ENCODE results near the gene GMCL1. TPM values are rescaled to one million over a fixed set of nuclear protein-coding genes. Genes with fewer than 3 reads are reported as not detected.

The GMCL1 gene
- total RNA-seq, 1 experiment from 2014 or later, result 20.8 TPM

DNA sequence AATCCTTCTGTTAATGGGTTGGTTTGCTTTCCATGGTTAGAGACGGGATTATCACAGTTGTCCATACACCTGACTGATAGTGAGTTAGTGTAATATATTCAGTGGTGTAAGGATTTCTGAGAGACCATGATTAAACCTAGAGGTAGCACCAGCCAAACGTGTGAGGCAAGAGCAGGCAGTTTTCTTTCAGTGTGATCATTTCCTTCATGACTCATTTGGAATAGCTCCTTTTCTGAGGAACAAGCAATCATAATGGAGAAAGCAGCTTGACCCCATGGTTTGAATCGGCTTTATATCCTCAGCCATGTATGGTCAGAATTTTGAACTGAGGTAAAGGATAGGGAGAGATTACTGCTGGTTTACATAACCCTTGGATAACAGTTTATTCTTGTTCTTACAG, 88.4 kb downstream of the GMCL1 start:
- H3K36me3 ChIP-seq (ENCODE audit: insufficient read depth, low read length, poor library complexity, severe bottlenecking), result no peaks in the 10 kb centered on the region
- intact Hi-C loops (cut with micrococcal nuclease; ENCODE audit: unreplicated experiment), result no loop called here
- no peaks in the 10 kb centered on the region for H3K27me3 ChIP-seq (replicated peaks; ENCODE audit: insufficient read depth, low read depth, low read length, poor library complexity)
- H3K4me3 ChIP-seq (ENCODE audit: low read depth, low read length, poor library complexity, severe bottlenecking), result no peak overlapping the region
- no peak overlapping the region for H3K27ac ChIP-seq (ENCODE audit: low read depth, low read length, poor library complexity, severe bottlenecking)
- ChIA-PET POLR2A (ENCODE audit: low non-redundant PET) (no interaction called here), CTCF (no interaction called here)
- DNase-seq (ENCODE audit: low spot score), result no peak
- H3K4me1 ChIP-seq (ENCODE audit: insufficient read depth, low read length, poor library complexity, severe bottlenecking), result no peaks in the 10 kb centered on the region
- no peaks in the 10 kb centered on the region for H3K9me3 ChIP-seq (ENCODE audit: low read depth, low read length, poor library complexity, severe bottlenecking)
- BruUV-seq (replicated peaks), result no TSS peak
- TF ChIP-seq EZH2 (IDR thresholded peaks at IDR 0.05; ENCODE audit: borderline replicate concordance, low read depth, low read length, poor library complexity, severe bottlenecking), result no peak

DNA sequence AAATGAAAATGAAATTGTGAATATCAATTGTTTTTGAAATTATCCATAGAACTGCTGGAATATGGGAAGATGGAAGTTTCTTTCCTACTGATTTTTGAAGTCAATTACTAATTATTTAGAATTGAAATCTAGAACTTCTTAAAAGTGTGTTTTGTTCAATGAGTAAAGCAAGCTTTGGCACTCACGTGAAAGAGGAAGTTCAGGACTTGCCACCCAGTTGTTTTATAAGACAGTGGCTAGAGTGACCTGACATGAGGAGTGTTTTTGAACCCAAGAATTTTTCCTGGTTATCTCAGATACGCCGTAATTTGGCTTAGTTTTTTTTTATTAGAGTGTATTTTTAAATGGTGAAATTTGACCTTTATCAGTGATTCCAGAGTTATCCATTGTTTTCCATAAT, 88.9 kb downstream of the GMCL1 start:
- ChIA-PET POLR2A (ENCODE audit: low non-redundant PET) (no interaction called here), CTCF (no interaction called here)
- no peaks in the 10 kb centered on the region for H3K9me3 ChIP-seq (ENCODE audit: low read depth, low read length, poor library complexity, severe bottlenecking)
- no peak for TF ChIP-seq EZH2 (IDR thresholded peaks at IDR 0.05; ENCODE audit: borderline replicate concordance, low read depth, low read length, poor library complexity, severe bottlenecking)
- TF ChIP-seq, protein P1, sequence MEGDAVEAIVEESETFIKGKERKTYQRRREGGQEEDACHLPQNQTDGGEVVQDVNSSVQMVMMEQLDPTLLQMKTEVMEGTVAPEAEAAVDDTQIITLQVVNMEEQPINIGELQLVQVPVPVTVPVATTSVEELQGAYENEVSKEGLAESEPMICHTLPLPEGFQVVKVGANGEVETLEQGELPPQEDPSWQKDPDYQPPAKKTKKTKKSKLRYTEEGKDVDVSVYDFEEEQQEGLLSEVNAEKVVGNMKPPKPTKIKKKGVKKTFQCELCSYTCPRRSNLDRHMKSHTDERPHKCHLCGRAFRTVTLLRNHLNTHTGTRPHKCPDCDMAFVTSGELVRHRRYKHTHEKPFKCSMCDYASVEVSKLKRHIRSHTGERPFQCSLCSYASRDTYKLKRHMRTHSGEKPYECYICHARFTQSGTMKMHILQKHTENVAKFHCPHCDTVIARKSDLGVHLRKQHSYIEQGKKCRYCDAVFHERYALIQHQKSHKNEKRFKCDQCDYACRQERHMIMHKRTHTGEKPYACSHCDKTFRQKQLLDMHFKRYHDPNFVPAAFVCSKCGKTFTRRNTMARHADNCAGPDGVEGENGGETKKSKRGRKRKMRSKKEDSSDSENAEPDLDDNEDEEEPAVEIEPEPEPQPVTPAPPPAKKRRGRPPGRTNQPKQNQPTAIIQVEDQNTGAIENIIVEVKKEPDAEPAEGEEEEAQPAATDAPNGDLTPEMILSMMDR (conservative IDR thresholded peaks at IDR 0.05; ENCODE audit: low read depth, low read length), result no peak
- H3K27me3 ChIP-seq (replicated peaks; ENCODE audit: insufficient read depth, low read depth, low read length, poor library complexity), result no peaks in the 10 kb centered on the region
- BruUV-seq (replicated peaks), result no TSS peak
- H3K36me3 ChIP-seq (ENCODE audit: insufficient read depth, low read length, poor library complexity, severe bottlenecking), result no peaks in the 10 kb centered on the region
- intact Hi-C loops (cut with micrococcal nuclease; ENCODE audit: unreplicated experiment), result no loop called here
- H3K4me3 ChIP-seq (ENCODE audit: low read depth, low read length, poor library complexity, severe bottlenecking), result no peak overlapping the region
- no peak overlapping the region for H3K27ac ChIP-seq (ENCODE audit: low read depth, low read length, poor library complexity, severe bottlenecking)
- DNase-seq (ENCODE audit: low spot score), result no peak
- H3K4me1 ChIP-seq (ENCODE audit: insufficient read depth, low read length, poor library complexity, severe bottlenecking), result no peaks in the 10 kb centered on the region

DNA sequence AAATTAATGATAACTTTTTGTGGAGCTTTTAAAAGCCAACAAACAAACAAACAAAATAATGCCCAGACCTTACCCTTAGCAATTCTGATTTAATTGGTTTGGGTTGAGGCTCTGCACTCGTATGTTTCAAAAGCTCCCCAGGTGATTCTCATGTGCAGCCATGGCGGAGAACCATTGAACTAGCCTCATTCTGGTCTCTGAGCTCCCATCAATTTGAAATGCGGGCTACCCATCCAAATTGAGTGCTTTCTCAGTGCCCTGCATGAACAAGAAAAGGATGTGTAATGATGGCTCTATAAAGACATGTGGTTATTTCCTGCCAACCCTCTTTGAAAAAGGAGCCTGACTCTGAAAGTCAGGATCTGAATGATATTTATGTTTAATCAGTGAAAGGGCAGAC, 93.7 kb downstream of the GMCL1 start:
- Histone ChIP-seq H3K27ac (ENCODE audit: low read depth, low read length, poor library complexity, severe bottlenecking) (no peak overlapping the region), H3K4me3 (ENCODE audit: low read depth, low read length, poor library complexity, severe bottlenecking) (no peak overlapping the region), H3K27me3 (replicated peaks; ENCODE audit: insufficient read depth, low read depth, low read length, poor library complexity) (no peaks in the 10 kb centered on the region), H3K4me1 (ENCODE audit: insufficient read depth, low read length, poor library complexity, severe bottlenecking) (no peaks in the 10 kb centered on the region), H3K36me3 (ENCODE audit: insufficient read depth, low read length, poor library complexity, severe bottlenecking) (no peaks in the 10 kb centered on the region), H3K9me3 (ENCODE audit: low read depth, low read length, poor library complexity, severe bottlenecking) (no peaks in the 10 kb centered on the region)
- ChIA-PET CTCF (no interaction called here), POLR2A (ENCODE audit: low non-redundant PET) (no interaction called here)
- no TSS peak for BruUV-seq (replicated peaks)
- TF ChIP-seq, protein P1 (conservative IDR thresholded peaks at IDR 0.05; ENCODE audit: low read depth, low read length), result no peak
- TF ChIP-seq EZH2 (IDR thresholded peaks at IDR 0.05; ENCODE audit: borderline replicate concordance, low read depth, low read length, poor library complexity, severe bottlenecking), result no peak
- intact Hi-C loops (cut with micrococcal nuclease; ENCODE audit: unreplicated experiment), result no loop called here
- no peak for DNase-seq (ENCODE audit: low spot score)

DNA sequence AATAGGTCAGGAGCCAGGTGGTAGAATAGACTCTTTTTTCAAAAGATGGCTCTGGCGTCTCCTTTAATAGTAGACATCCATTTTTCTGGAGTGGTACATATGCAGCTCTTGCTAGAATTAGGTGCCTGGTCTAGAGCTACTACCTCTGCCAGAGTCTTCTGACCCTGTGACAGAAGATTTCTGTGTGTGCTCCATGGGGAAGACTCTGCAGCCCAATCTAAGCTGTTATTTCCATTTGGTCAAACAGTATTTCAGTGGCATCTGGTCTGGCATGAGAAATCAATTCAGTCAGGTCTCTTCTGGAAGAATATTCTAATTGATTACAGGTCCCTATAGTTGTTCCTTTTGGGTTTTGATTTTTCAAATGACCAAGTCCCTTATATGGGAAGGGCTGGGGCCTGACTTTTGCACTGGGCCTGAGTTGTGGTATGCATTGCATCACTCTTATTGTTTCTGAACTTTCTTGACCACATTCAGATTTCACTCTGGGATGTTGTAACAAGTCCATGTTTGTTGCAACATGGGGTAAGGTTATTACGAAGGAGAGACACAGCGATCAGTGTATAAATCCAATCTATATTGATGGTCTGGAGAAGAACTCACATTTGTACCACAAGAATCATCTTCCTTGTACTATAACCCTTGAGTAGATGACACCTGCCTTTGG, 97.5 kb downstream of the GMCL1 start:
- ChIA-PET POLR2A (ENCODE audit: low non-redundant PET) (no interaction called here), CTCF (no interaction called here)
- intact Hi-C loops (cut with micrococcal nuclease; ENCODE audit: unreplicated experiment), result no loop called here
- no peaks in the 10 kb centered on the region for H3K4me1 ChIP-seq (ENCODE audit: insufficient read depth, low read length, poor library complexity, severe bottlenecking)
- no peak for DNase-seq (ENCODE audit: low spot score)
- no peaks in the 10 kb centered on the region for H3K9me3 ChIP-seq (ENCODE audit: low read depth, low read length, poor library complexity, severe bottlenecking)
- no TSS peak for BruUV-seq (replicated peaks)
- no peak overlapping the region for H3K4me3 ChIP-seq (ENCODE audit: low read depth, low read length, poor library complexity, severe bottlenecking)
- H3K27me3 ChIP-seq (replicated peaks; ENCODE audit: insufficient read depth, low read depth, low read length, poor library complexity), result no peaks in the 10 kb centered on the region
- no peak overlapping the region for H3K27ac ChIP-seq (ENCODE audit: low read depth, low read length, poor library complexity, severe bottlenecking)
- no peaks in the 10 kb centered on the region for H3K36me3 ChIP-seq (ENCODE audit: insufficient read depth, low read length, poor library complexity, severe bottlenecking)
- TF ChIP-seq EZH2 (IDR thresholded peaks at IDR 0.05; ENCODE audit: borderline replicate concordance, low read depth, low read length, poor library complexity, severe bottlenecking), result no peak
- TF ChIP-seq, protein P1 (conservative IDR thresholded peaks at IDR 0.05; ENCODE audit: low read depth, low read length), result no peak
